ENCODE data around the gene GAB1. TPM values are rescaled to one million over a fixed set of nuclear protein-coding genes. Genes with fewer than 3 reads are reported as not detected.
A peak's percentile ranks its signal among the peaks of the same experiment; 100 is the strongest.

Gene GAB1
- total and polyA plus RNA-seq, 2 of the 13 experiments (the other 11 are each of a cell fraction or from before 2014, with no cell fraction given), result 8.7 to 14.7 TPM

- POLR2A ChIA-PET, result no interaction called here
- no peak for ATAC-seq
- Histone ChIP-seq H3K9me3 (ENCODE audit: low read length) (no peaks in the 10 kb centered on the region), H3K79me2 (ENCODE audit: insufficient read depth, low read length) (peaks cover 23% of the 10 kb centered on the region), H3K27ac (ENCODE audit: extremely low read length, insufficient read depth, low read length) (no peak overlapping the region), H3K27me3 (ENCODE audit: control insufficient read depth in 1 of 2, insufficient read depth in 2 of 2, low read length in 2 of 2) (no peaks in the 10 kb centered on the region), H3K4me2 (ENCODE audit: low read depth, low read length) (no peak overlapping the region), H3K36me3 (replicated peaks in 1 of 2; ENCODE audit: control insufficient read depth in 1 of 2, insufficient read depth in 2 of 2, low read length in 2 of 2) (no peaks in the 10 kb centered on the region), H3K4me3 (replicated peaks in 1 of 3; ENCODE audit: insufficient read depth in 1 of 3, low read depth in 2 of 3, low read length in 3 of 3) (no peak overlapping the region), H2AFZ (ENCODE audit: low read length) (no peak overlapping the region), H3K4me1 (ENCODE audit: insufficient read depth, low read length) (peaks cover 54% of the 10 kb centered on the region), H4K20me1 (ENCODE audit: insufficient read depth, low read length) (peaks cover 8% of the 10 kb centered on the region; the same call in 1 of the 2 replicates), H3K9ac (ENCODE audit: insufficient read depth, low read depth, low read length) (no peak overlapping the region)
- 86% methylated on average over 3 of the region's 3 CpGs for WGBS (ENCODE audit: low lambda C conversion rate)
- TF ChIP-seq THAP9 (CRISPR knock-in tag; IDR thresholded peaks at IDR 0.05; ENCODE audit: borderline replicate concordance) (no peak), HNF4A (CRISPR knock-in tag; IDR thresholded peaks at IDR 0.05) (0 out of 2 replicates have a peak, but pooled peaks have one; percentile 3), ZNF264 (CRISPR knock-in tag; IDR thresholded peaks at IDR 0.05) (no peak)
- CTCF ChIA-PET (ENCODE audit: low intra/inter-chr PET ratio, low total read pairs), result no interaction called here
- BruUV-seq (replicated peaks), result no TSS peak
- in situ Hi-C loops (cut with HindIII; ENCODE audit: extremely low pct_ligation_motif_present, low pct_unique_long_range_greater_than_20kb), result no loop called here
- peak; percentile 16 for DNase-seq (ENCODE audit: low spot score)
- intact Hi-C loops (cut with micrococcal nuclease; ENCODE audit: unreplicated experiment), result no loop called here
- no peak for FAIRE-seq
Measured at GRCh38 chr4:143380629-143381028, 44.0 kb downstream of the GAB1 start.

- Histone ChIP-seq H3K79me2 (ENCODE audit: insufficient read depth, low read length) (peaks cover 21% of the 10 kb centered on the region), H3K27ac (ENCODE audit: extremely low read length, insufficient read depth, low read length) (no peak overlapping the region), H3K27me3 (ENCODE audit: control insufficient read depth in 1 of 2, insufficient read depth in 2 of 2, low read length in 2 of 2) (no peaks in the 10 kb centered on the region), H4K20me1 (ENCODE audit: insufficient read depth, low read length) (peaks cover 6% of the 10 kb centered on the region; the same call in 1 of the 2 replicates), H2AFZ (ENCODE audit: low read length) (no peak overlapping the region), H3K4me3 (replicated peaks in 1 of 3; ENCODE audit: insufficient read depth in 1 of 3, low read depth in 2 of 3, low read length in 3 of 3) (no peak overlapping the region), H3K4me2 (ENCODE audit: low read depth, low read length) (no peak overlapping the region), H3K9me3 (ENCODE audit: low read length) (no peaks in the 10 kb centered on the region), H3K4me1 (ENCODE audit: insufficient read depth, low read length) (peaks cover 53% of the 10 kb centered on the region), H3K36me3 (replicated peaks in 1 of 2; ENCODE audit: control insufficient read depth in 1 of 2, insufficient read depth in 2 of 2, low read length in 2 of 2) (no peaks in the 10 kb centered on the region), H3K9ac (ENCODE audit: insufficient read depth, low read depth, low read length) (no peak overlapping the region)
- no TSS peak for BruUV-seq (replicated peaks)
- WGBS (ENCODE audit: low lambda C conversion rate), result 90% methylated on average over 8 of the region's 8 CpGs
- FAIRE-seq (no peak), ATAC-seq (no peak), DNase-seq (ENCODE audit: low spot score) (no peak)
- intact Hi-C loops (cut with micrococcal nuclease; ENCODE audit: unreplicated experiment) (no loop called here), in situ Hi-C loops (cut with HindIII; ENCODE audit: extremely low pct_ligation_motif_present, low pct_unique_long_range_greater_than_20kb) (no loop called here)
- ChIA-PET POLR2A (no interaction called here), CTCF (ENCODE audit: low intra/inter-chr PET ratio, low total read pairs) (no interaction called here)
- TF ChIP-seq HMGXB3 (CRISPR knock-in tag; IDR thresholded peaks at IDR 0.05; ENCODE audit: borderline replicate concordance) (no peak), ZKSCAN5 (CRISPR knock-in tag; IDR thresholded peaks at IDR 0.05) (no peak), NFKB2 (CRISPR knock-in tag; IDR thresholded peaks at IDR 0.05; ENCODE audit: borderline replicate concordance) (no peak), ZNF225 (CRISPR knock-in tag; IDR thresholded peaks at IDR 0.05) (no peak), NCOR1 (IDR thresholded peaks at IDR 0.05; ENCODE audit: borderline replicate concordance, low read length) (no peak), HCFC1 (IDR thresholded peaks at IDR 0.05; ENCODE audit: low read depth, low read length) (no peak)
Measured at GRCh38 chr4:143381189-143382118, 44.8 kb downstream of the GAB1 start.
